Natural killer cell (primary cell): ENCODE data around the gene SLC27A4. TPM values are rescaled to one million over a fixed set of nuclear protein-coding genes. Genes with fewer than 3 reads are reported as not detected.

Source experiments
- ATAC-seq, 3 donors: fragments of 150-1000 bp in 2 of 3; fragments of 200-7000 bp in 1 of 3; cut with Tn5 transposase; 1 replicate in 1 of 3; 2 replicates in 2 of 3; pipeline ENCODE4 v1.10.0; 2021; ENCODE audit warnings: mild to moderate bottlenecking in 2 of 3, moderate library complexity in 2 of 3
- DNase-seq, 2 donors: peaks; one replicate each; pipeline versions ENCODE4 v3.0.0 to v3.0.0-alpha.2; 2013 to 2021; ENCODE audit warnings: mixed read lengths in 1 of 2
- H3K27ac ChIP-seq: one replicate; pipeline ENCODE4 v1.5.1; 2013; ENCODE audit warnings: mild to moderate bottlenecking, low read length
- H3K27me3 ChIP-seq: one replicate; pipeline ENCODE4 v1.6.1; 2013; ENCODE audit warnings: low read length; ENCODE audit not compliant: control insufficient read depth, insufficient read depth
- H3K36me3 ChIP-seq: one replicate; pipeline ENCODE4 v1.6.1; 2013; ENCODE audit warnings: low read length; ENCODE audit not compliant: control insufficient read depth, insufficient read depth
- H3K4me1 ChIP-seq: one replicate; pipeline ENCODE4 v1.6.1; 2013; ENCODE audit warnings: low read length; ENCODE audit not compliant: control insufficient read depth, insufficient read depth
- H3K4me3 ChIP-seq: one replicate; pipeline ENCODE4 v1.5.1; 2013; ENCODE audit warnings: low read length
- H3K9me3 ChIP-seq: one replicate; pipeline ENCODE4 v1.6.1; 2013; ENCODE audit warnings: low read length; ENCODE audit not compliant: control insufficient read depth, insufficient read depth
- H3K27ac Mint-ChIP-seq, 2 donors: one replicate each; pipeline ENCODE4 v1.8.0; 2022; ENCODE audit warnings: mild to moderate bottlenecking in 2 of 2, mixed read lengths in 2 of 2, moderate library complexity in 1 of 2
- H3K27me3 Mint-ChIP-seq, 2 donors: one replicate each; pipeline ENCODE4 v1.8.0; 2022; ENCODE audit warnings: low read depth in 2 of 2, mixed read lengths in 2 of 2
- H3K36me3 Mint-ChIP-seq: one replicate; pipeline ENCODE4 v1.8.0; 2022; ENCODE audit warnings: mixed read lengths
- H3K4me1 Mint-ChIP-seq, 2 donors: one replicate each; pipeline ENCODE4 v1.8.0; 2022; ENCODE audit warnings: mixed read lengths in 2 of 2
- H3K4me3 Mint-ChIP-seq: one replicate; pipeline ENCODE4 v1.8.0; 2022; ENCODE audit warnings: mild to moderate bottlenecking, moderate library complexity, mixed read lengths
- H3K9me3 Mint-ChIP-seq, 2 donors: one replicate each; pipeline ENCODE4 v1.8.0; 2022; ENCODE audit warnings: mixed read lengths in 2 of 2
- CTCF ChIP-seq: fragments of 200-600 bp; IDR thresholded peaks from one replicate; pipeline ENCODE4 v1.8.0; 2022; ENCODE audit warnings: antibody characterized with exemption
- WGBS: methylation state at CpG from one replicate; pipeline ENCODE4 v1.1.7; 2013; ENCODE audit warnings: missing lambda C conversion rate; ENCODE audit not compliant: insufficient coverage; 5-methylcytosine and 5-hydroxymethylcytosine counted together
- intact Hi-C: fragments of 100-400 bp; cut with micrococcal nuclease; formaldehyde crosslinking; loops from one replicate; pipeline ENCODE4 v1.14.2; 2022
- total RNA-seq, 4 donors: library from RNA; stranded (reverse); fragments of 120-200 nt in 1 of 4; gene quantifications; one replicate each; pipeline versions ENCODE4 v1.2.3 to v1.2.4, GENCODE V29; 2013 to 2022

The SLC27A4 gene
- total RNA-seq, 3 donors from 2014 or later (not counting 1 experiment from before 2014, with no cell fraction given), result 7.7 to 12.3 (median 11.2) TPM

GRCh38 chr9:128344931-128345605 is 4.7 kb downstream of the SLC27A4 start:
- Histone ChIP-seq H3K9me3 (no peaks in the 10 kb centered on the region), H3K4me3 (no peak overlapping the region), H3K27me3 (no peaks in the 10 kb centered on the region), H3K36me3 (peaks cover 53% of the 10 kb centered on the region), H3K4me1 (peaks cover 11% of the 10 kb centered on the region), H3K27ac (no peak overlapping the region)
- intact Hi-C loops, result no loop called here
- Mint-ChIP-seq H3K27me3 (no peaks in the 10 kb centered on the region), H3K4me1 (peaks cover 7% of the 10 kb centered on the region in 2 donors), H3K27ac (no peak overlapping the region), H3K36me3 (no peaks in the 10 kb centered on the region), H3K4me3 (no peak overlapping the region), H3K9me3 (no peaks in the 10 kb centered on the region)
- DNase-seq (no peak), ATAC-seq (no peak)
- 97% methylated on average over 28 of the region's 28 CpGs for WGBS
- TF ChIP-seq CTCF, result no peak

GRCh38 chr9:128349125-128349524 is 8.8 kb downstream of the SLC27A4 start:
- intact Hi-C loops, result no loop called here
- DNase-seq (no peak), ATAC-seq (no peak)
- no peaks in the 10 kb centered on the region for H3K9me3 ChIP-seq
- Mint-ChIP-seq H3K36me3 (no peaks in the 10 kb centered on the region), H3K27ac (no peak overlapping the region), H3K4me3 (no peak overlapping the region), H3K9me3 (no peaks in the 10 kb centered on the region), H3K4me1 (no peaks in the 10 kb centered on the region), H3K27me3 (no peaks in the 10 kb centered on the region)
- no peak overlapping the region for H3K4me3 ChIP-seq
- H3K4me1 ChIP-seq, result no peaks in the 10 kb centered on the region
- no peak for TF ChIP-seq CTCF
- H3K27ac ChIP-seq, result no peak overlapping the region
- H3K36me3 ChIP-seq, result peaks cover 60% of the 10 kb centered on the region
- H3K27me3 ChIP-seq, result no peaks in the 10 kb centered on the region
- WGBS, result 98% methylated on average over 2 of the region's 2 CpGs

GRCh38 chr9:128349772-128350171 is 9.4 kb downstream of the SLC27A4 start:
- Histone ChIP-seq H3K27me3 (no peaks in the 10 kb centered on the region), H3K4me3 (no peak overlapping the region), H3K27ac (no peak overlapping the region), H3K9me3 (no peaks in the 10 kb centered on the region), H3K36me3 (peaks cover 54% of the 10 kb centered on the region), H3K4me1 (no peaks in the 10 kb centered on the region)
- Mint-ChIP-seq H3K4me3 (no peak overlapping the region), H3K36me3 (no peaks in the 10 kb centered on the region), H3K27ac (no peak overlapping the region), H3K4me1 (no peaks in the 10 kb centered on the region), H3K27me3 (no peaks in the 10 kb centered on the region), H3K9me3 (no peaks in the 10 kb centered on the region)
- WGBS, result 95% methylated on average over 6 of the region's 6 CpGs
- no peak for DNase-seq
- intact Hi-C loops, result no loop called here
- no peak for ATAC-seq
- TF ChIP-seq CTCF, result no peak

GRCh38 chr9:128355451-128355850 is 15.1 kb downstream of the SLC27A4 start:
- Histone ChIP-seq H3K27me3 (no peaks in the 10 kb centered on the region), H3K9me3 (no peaks in the 10 kb centered on the region), H3K36me3 (peaks cover 21% of the 10 kb centered on the region), H3K4me3 (no peak overlapping the region), H3K4me1 (no peaks in the 10 kb centered on the region), H3K27ac (no peak overlapping the region)
- ATAC-seq, result no peak
- TF ChIP-seq CTCF, result no peak
- 96% methylated on average over 19 of the region's 19 CpGs for WGBS
- Mint-ChIP-seq H3K36me3 (no peaks in the 10 kb centered on the region), H3K9me3 (no peaks in the 10 kb centered on the region), H3K27ac (no peak overlapping the region), H3K27me3 (no peaks in the 10 kb centered on the region), H3K4me1 (no peaks in the 10 kb centered on the region), H3K4me3 (no peak overlapping the region)
- no peak for DNase-seq
- intact Hi-C loops, result no loop called here
